HCT116 (cell line): ENCODE measurements around the gene ZNHIT1. TPM values are rescaled to one million over a fixed set of nuclear protein-coding genes. Genes with fewer than 3 reads are reported as not detected.

ENCODE experiments used
- ATAC-seq: fragments of 200-7000 bp; cut with Tn5 transposase; 2 replicates; pipeline ENCODE4 v1.9.1; 2020; ENCODE audit warnings: mild to moderate bottlenecking, moderate library complexity
- Bru-seq: library from RNA; stranded (reverse); fragments of 400-500 nt; gene quantifications from one replicate; lab custom pipeline; 2021; lab: Mats Ljungman, UMichigan
- BruChase-seq, 2 experiments: library from RNA; stranded (reverse); fragments of 400-500 nt; gene quantifications; one replicate each; lab custom pipeline; 2021; lab: Mats Ljungman, UMichigan
- BruUV-seq: library from RNA; stranded (reverse); fragments of 400-500 nt; replicated peaks from 2 replicates; lab custom pipeline; 2021; lab: Mats Ljungman, UMichigan
- CTCF ChIA-PET: fragments of 300-600 bp; sonication (Branson Sonifier 250); formaldehyde crosslinking; loops from one replicate; lab custom pipeline; 2021; ENCODE audit warnings: antibody characterized with exemption; lab: Charles Lee
- POLR2A ChIA-PET: fragments of 300-600, 350-600 bp; sonication (Branson Sonifier 250); formaldehyde crosslinking; loops from one replicate; lab custom pipeline; 2021; ENCODE audit warnings: antibody characterized with exemption; lab: Charles Lee
- RAD21 ChIA-PET, 2 experiments: fragments of 300-600 bp; sonication (Branson Sonifier 250); formaldehyde crosslinking; loops; one replicate each; lab custom pipeline; 2023; ENCODE audit warnings: low total read pairs in 2 of 2; ENCODE audit not compliant: uncharacterized antibody in 2 of 2, unreplicated experiment in 2 of 2, low non-redundant PET in 1 of 2; lab: Charles Lee
- DNase-seq: peaks from one replicate; pipeline ENCODE4 v3.0.0-alpha.2; 2010; ENCODE audit warnings: low read depth, low spot score
- H2AFZ ChIP-seq: fragments of 200-600 bp; shearing (Covaris generic), sonication (generic); 2 replicates; pipeline ENCODE4 v1.6.1; 2017; ENCODE audit warnings: low read depth, mixed run types, mixed read lengths, antibody characterized with exemption, low read length; ENCODE audit not compliant: poor library complexity, severe bottlenecking
- H3K27ac ChIP-seq: 2 replicates; pipeline ENCODE4 v1.5.1; 2012; ENCODE audit warnings: low read depth, low read length
- H3K27me3 ChIP-seq: fragments of 200-600 bp; sonication (generic); 2 replicates; pipeline ENCODE4 v1.6.1; 2016; ENCODE audit warnings: mixed run types, low read length, mixed read lengths; ENCODE audit not compliant: insufficient read depth
- H3K36me3 ChIP-seq, 2 experiments: fragments of 200-500 bp in 1 of 2; fragments of 200-600 bp in 1 of 2; sonication (Bioruptor generic) in 1 of 2; sonication (generic) in 1 of 2; 2 replicates each; pipeline versions ENCODE4 v1.5.1 to v1.6.1; 2014 to 2016; ENCODE audit warnings: low read length in 2 of 2, inconsistent platforms in 1 of 2, mixed read lengths in 1 of 2, mixed run types in 1 of 2; ENCODE audit not compliant: insufficient read depth in 2 of 2, control insufficient read depth in 1 of 2
- H3K4me1 ChIP-seq, 2 experiments: fragments of 200-600 bp in 1 of 2; sonication (generic) in 1 of 2; 2 replicates each; pipeline versions ENCODE4 v1.5.1 to v1.6.1; 2012 to 2017; ENCODE audit warnings: low read length in 2 of 2, inconsistent platforms in 1 of 2, mild to moderate bottlenecking in 1 of 2, mixed read lengths in 1 of 2, mixed run types in 1 of 2, moderate library complexity in 1 of 2; ENCODE audit not compliant: insufficient read depth in 2 of 2, control insufficient read depth in 1 of 2
- H3K4me2 ChIP-seq: fragments of 200-600 bp; sonication (generic); 2 replicates; pipeline ENCODE4 v1.6.1; 2017; ENCODE audit warnings: mixed run types, low read length, mixed read lengths
- H3K4me3 ChIP-seq, 2 experiments: fragments of 200-600 bp in 1 of 2; sonication (generic) in 1 of 2; replicated peaks in 1 of 2; 2 replicates each; pipeline ENCODE4 v1.5.1; 2011 to 2016; ENCODE audit warnings: low read length in 2 of 2, control low read depth in 1 of 2, low read depth in 1 of 2, mild to moderate bottlenecking in 1 of 2, mixed read lengths in 1 of 2, mixed run types in 1 of 2
- H3K79me2 ChIP-seq: fragments of 200-600 bp; sonication (generic); 2 replicates; pipeline ENCODE4 v1.6.1; 2017; ENCODE audit warnings: mild to moderate bottlenecking, mixed run types, low read length, moderate library complexity, mixed read lengths; ENCODE audit not compliant: insufficient read depth
- H3K9ac ChIP-seq: fragments of 200-600 bp; sonication (generic); 2 replicates; pipeline ENCODE4 v1.6.1; 2016; ENCODE audit warnings: low read length, mixed read lengths
- H3K9me2 ChIP-seq: fragments of 200-600 bp; sonication (generic), shearing (Covaris generic); 2 replicates; pipeline ENCODE4 v1.6.1; 2017; ENCODE audit warnings: mixed run types, mild to moderate bottlenecking, moderate library complexity; ENCODE audit not compliant: insufficient read depth
- H3K9me3 ChIP-seq, 2 experiments: fragments of 200-500 bp in 1 of 2; fragments of 200-600 bp in 1 of 2; sonication (Bioruptor generic) in 1 of 2; sonication (generic) in 1 of 2; 2 replicates each; pipeline ENCODE4 v1.6.1; 2014 to 2017; ENCODE audit warnings: low read length in 2 of 2, mixed read lengths in 2 of 2, inconsistent platforms in 1 of 2, low read depth in 1 of 2, mild to moderate bottlenecking in 1 of 2, mixed run types in 1 of 2, moderate library complexity in 1 of 2; ENCODE audit not compliant: control insufficient read depth in 1 of 2, insufficient read depth in 1 of 2
- H4K20me1 ChIP-seq: fragments of 200-600 bp; sonication (generic), shearing (Covaris generic); 2 replicates; pipeline ENCODE4 v1.6.1; 2017; ENCODE audit warnings: mixed run types, mild to moderate bottlenecking, moderate library complexity; ENCODE audit not compliant: insufficient read depth
- CBX3 ChIP-seq: IDR thresholded peaks from 2 replicates; pipeline ENCODE4 v1.6.1; 2012; ENCODE audit warnings: low read depth
- EGR1 ChIP-seq: IDR thresholded peaks from 2 replicates; pipeline ENCODE4 v1.6.1; 2012; ENCODE audit warnings: low read depth
- ELF1 ChIP-seq: IDR thresholded peaks from 2 replicates; pipeline ENCODE4 v1.6.1; 2012; ENCODE audit warnings: low read depth, borderline replicate concordance
- POLR2A ChIP-seq: IDR thresholded peaks from 2 replicates; pipeline ENCODE4 v1.7.0; 2011; ENCODE audit warnings: borderline replicate concordance; ENCODE audit not compliant: insufficient read depth, insufficient read length; ENCODE audit errors: extremely low read depth
- POLR2AphosphoS5 ChIP-seq: IDR thresholded peaks from 2 replicates; pipeline ENCODE4 v1.6.1; 2011; ENCODE audit warnings: mild to moderate bottlenecking, low read depth, low read length, moderate library complexity
- SIN3A ChIP-seq: IDR thresholded peaks from 2 replicates; pipeline ENCODE4 v1.6.1; 2012; ENCODE audit warnings: low read depth
- SP1 ChIP-seq: IDR thresholded peaks from 2 replicates; pipeline ENCODE4 v1.6.1; 2012; ENCODE audit warnings: low read depth
- SRF ChIP-seq: IDR thresholded peaks from 2 replicates; pipeline ENCODE4 v1.6.1; 2012; ENCODE audit warnings: low read depth
- TCF7L2 ChIP-seq: IDR thresholded peaks from 2 replicates; pipeline ENCODE4 v1.7.0; 2011; ENCODE audit warnings: borderline replicate concordance, inconsistent platforms; ENCODE audit not compliant: insufficient read depth, insufficient read length; ENCODE audit errors: extremely low read depth
- YY1 ChIP-seq: IDR thresholded peaks from 2 replicates; pipeline ENCODE4 v1.6.1; 2011; ENCODE audit warnings: low read length, low read depth, moderate library complexity, mild to moderate bottlenecking; ENCODE audit not compliant: insufficient replicate concordance; ENCODE audit errors: extremely low read depth
- ZNF274 ChIP-seq: fragments of 200-500 bp; sonication (Bioruptor generic); IDR thresholded peaks from 2 replicates; pipeline ENCODE4 v1.6.1; 2014; ENCODE audit warnings: mild to moderate bottlenecking, low read depth, low read length, inconsistent platforms
- intact Hi-C: fragments of 100-400 bp; cut with micrococcal nuclease; formaldehyde crosslinking; loops from 2 replicates; pipeline ENCODE4 v1.10.0; 2022
- long read RNA-seq: library from polyadenylated mRNA; unstranded; transcript quantifications from one replicate; pipeline ENCODE4 v2.0.0, GENCODE V29; 2021; ENCODE audit not compliant: unreplicated experiment
- polyA plus RNA-seq: library from polyadenylated mRNA; unstranded; fragments of >200 nt; gene quantifications from 2 replicates; pipeline ENCODE4 v1.2.1, GENCODE V29; 2012; ENCODE audit warnings: missing spikeins
- total RNA-seq: library from RNA; stranded (reverse); gene quantifications from one replicate; pipeline ENCODE4 v1.2.1, GENCODE V29; 2021; ENCODE audit not compliant: unreplicated experiment
- TF ChIP-seq, protein P1 (sequence below): IDR thresholded peaks from 2 replicates; pipeline ENCODE4 v1.6.1; 2012
- TF ChIP-seq, protein P2 (sequence below), 3 experiments: fragments of 200-600 bp in 1 of 3; sonication (generic) in 1 of 3; IDR thresholded peaks in 2 of 3; conservative IDR thresholded peaks in 1 of 3; 2 replicates each; pipeline ENCODE4 v1.5.1; 2012 to 2017; ENCODE audit warnings: low read depth in 2 of 3, low read length in 2 of 3, antibody characterized with exemption in 1 of 3, borderline replicate concordance in 1 of 3, control low read depth in 1 of 3, mild to moderate bottlenecking in 1 of 3, mixed read lengths in 1 of 3, mixed run types in 1 of 3, moderate library complexity in 1 of 3; ENCODE audit not compliant: insufficient read depth in 1 of 3
- TF ChIP-seq, protein P3 (sequence below): IDR thresholded peaks from 2 replicates; pipeline ENCODE4 v1.6.1; 2012; ENCODE audit warnings: low read depth
- TF ChIP-seq, protein P4 (sequence below): IDR thresholded peaks from 2 replicates; pipeline ENCODE4 v1.6.1; 2012

ZNHIT1 gene
- total RNA-seq (69.4 TPM), Bru-seq, nascent RNA (percentile 70 among the genes with signal in this experiment), BruChase-seq, experiment 1, labeled RNA remaining after a 6-hour chase (percentile 85 among the genes with signal in this experiment), BruChase-seq, experiment 2, labeled RNA remaining after a 2-hour chase (percentile 81 among the genes with signal in this experiment)
- 42.1 and 53.5 TPM in 2 replicates for polyA plus RNA-seq
- long read RNA-seq, transcript ZNHIT1-201 (5 exons, 1,225 nt): major isoform, 60 of 89 reads
- long read RNA-seq, partial matches to known transcripts: 9 of 89 reads
- long read RNA-seq, other reads (novel, unspliced or antisense): 16 of 89 reads

DNA sequence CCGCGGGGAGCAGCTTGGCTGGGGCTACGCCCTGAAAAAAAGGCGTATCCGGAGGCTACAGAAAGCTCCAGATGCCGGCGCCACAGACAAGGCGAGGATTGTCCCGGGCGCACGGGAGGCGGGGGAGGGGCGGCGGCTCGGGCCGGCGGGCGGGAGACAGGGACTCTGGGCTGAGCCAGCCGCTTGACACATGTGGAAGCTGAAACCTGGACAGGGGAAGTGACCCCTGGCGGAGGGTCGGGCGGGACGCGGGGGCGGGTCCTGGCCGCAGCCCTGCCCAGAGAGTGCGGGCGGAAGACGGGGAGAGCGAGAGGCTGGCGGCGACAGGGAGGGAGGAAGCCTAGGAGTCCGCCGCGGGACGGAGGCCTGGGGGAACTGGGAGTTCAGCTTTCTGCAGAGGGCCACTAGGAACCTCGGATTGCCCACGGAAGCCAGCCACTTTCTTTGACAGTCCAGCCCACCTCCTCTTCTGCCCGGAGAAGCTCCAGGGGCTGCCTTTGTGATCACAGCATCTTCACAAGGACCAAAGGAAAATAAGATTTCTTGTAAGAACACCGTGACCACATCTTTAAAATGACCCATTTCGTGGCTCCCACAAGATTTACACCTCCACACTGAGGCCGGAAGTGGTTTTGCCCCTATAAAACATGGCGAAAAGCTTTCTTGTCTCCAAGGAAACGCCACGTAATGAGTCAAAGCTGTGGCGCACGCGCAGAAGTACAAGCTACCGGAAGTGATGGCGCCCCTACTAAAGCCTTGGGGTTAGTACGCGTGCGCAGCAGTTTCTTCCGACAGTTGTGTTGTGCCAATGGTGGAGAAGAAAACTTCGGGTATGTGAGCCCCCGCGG lies at the start of gene ZNHIT1, which contains the start of gene PLOD3:
Gene ZNHIT1, plus strand, starts transcription at position 778 of the 848 bp plus-strand sequence. Its CDS starts 31 bp downstream, at position 809.
Gene PLOD3, minus strand, starts transcription at position 194 of the 848 bp plus-strand sequence. CDS start 307 bp downstream, outside the sequence.
- Histone ChIP-seq H2AFZ (peak within 1 kb of the TSS; percentile 56), H3K79me2 (peaks cover 46% of the 10 kb centered on the region), H3K27ac (peak within 1 kb of the TSS; percentile 91), H3K36me3 (peaks cover 0 to 4% of the 10 kb centered on the region in 2 experiments; a peak in 2 of 4 replicates), H3K27me3 (no peaks in the 10 kb centered on the region)
- ATAC-seq: peak; percentile 91
- CTCF ChIA-PET: interaction anchor here (0.8 to 2.3 kb wide), 9 partner anchors 25 to 417 kb away, joined by 3 to 21 read pairs (median 4); partner anchors contain the start of genes FIS1 and UFSP1
- POLR2A ChIA-PET: interaction anchor here (0.9 to 1.8 kb wide), 11 partner anchors 9 to 328 kb away, joined by 3 to 11 read pairs (median 4); partner anchors contain the start of genes FIS1, UFSP1 and VGF
- TF ChIP-seq, protein P1, sequence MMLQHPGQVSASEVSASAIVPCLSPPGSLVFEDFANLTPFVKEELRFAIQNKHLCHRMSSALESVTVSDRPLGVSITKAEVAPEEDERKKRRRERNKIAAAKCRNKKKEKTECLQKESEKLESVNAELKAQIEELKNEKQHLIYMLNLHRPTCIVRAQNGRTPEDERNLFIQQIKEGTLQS: no peak
- peak; percentile 95 for TF ChIP-seq EGR1
- peak; percentile 86 for TF ChIP-seq POLR2AphosphoS5
- TF ChIP-seq YY1: peak; percentile 99
- TF ChIP-seq POLR2A: peak; percentile 51
- TF ChIP-seq ZNF274: no peak
- TF ChIP-seq SRF: no peak
- TF ChIP-seq, protein P2, sequence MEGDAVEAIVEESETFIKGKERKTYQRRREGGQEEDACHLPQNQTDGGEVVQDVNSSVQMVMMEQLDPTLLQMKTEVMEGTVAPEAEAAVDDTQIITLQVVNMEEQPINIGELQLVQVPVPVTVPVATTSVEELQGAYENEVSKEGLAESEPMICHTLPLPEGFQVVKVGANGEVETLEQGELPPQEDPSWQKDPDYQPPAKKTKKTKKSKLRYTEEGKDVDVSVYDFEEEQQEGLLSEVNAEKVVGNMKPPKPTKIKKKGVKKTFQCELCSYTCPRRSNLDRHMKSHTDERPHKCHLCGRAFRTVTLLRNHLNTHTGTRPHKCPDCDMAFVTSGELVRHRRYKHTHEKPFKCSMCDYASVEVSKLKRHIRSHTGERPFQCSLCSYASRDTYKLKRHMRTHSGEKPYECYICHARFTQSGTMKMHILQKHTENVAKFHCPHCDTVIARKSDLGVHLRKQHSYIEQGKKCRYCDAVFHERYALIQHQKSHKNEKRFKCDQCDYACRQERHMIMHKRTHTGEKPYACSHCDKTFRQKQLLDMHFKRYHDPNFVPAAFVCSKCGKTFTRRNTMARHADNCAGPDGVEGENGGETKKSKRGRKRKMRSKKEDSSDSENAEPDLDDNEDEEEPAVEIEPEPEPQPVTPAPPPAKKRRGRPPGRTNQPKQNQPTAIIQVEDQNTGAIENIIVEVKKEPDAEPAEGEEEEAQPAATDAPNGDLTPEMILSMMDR (IDR thresholded peaks at IDR 0.05 in 2 of 3, conservative IDR thresholded peaks at IDR 0.05 in 1 of 3; ENCODE audit: borderline replicate concordance in 1 of 3, insufficient read depth in 1 of 3, low read depth in 2 of 3, low read length in 2 of 3): 0 out of 6 replicates have a peak, but pooled peaks of 1 of the 3 experiments have one; percentile 15
- TF ChIP-seq SIN3A: peak; percentile 61; the same call in 1 of the 2 replicates
- TF ChIP-seq SP1: peak; percentile 24; the same call in 1 of the 2 replicates
- TF ChIP-seq, protein P3, sequence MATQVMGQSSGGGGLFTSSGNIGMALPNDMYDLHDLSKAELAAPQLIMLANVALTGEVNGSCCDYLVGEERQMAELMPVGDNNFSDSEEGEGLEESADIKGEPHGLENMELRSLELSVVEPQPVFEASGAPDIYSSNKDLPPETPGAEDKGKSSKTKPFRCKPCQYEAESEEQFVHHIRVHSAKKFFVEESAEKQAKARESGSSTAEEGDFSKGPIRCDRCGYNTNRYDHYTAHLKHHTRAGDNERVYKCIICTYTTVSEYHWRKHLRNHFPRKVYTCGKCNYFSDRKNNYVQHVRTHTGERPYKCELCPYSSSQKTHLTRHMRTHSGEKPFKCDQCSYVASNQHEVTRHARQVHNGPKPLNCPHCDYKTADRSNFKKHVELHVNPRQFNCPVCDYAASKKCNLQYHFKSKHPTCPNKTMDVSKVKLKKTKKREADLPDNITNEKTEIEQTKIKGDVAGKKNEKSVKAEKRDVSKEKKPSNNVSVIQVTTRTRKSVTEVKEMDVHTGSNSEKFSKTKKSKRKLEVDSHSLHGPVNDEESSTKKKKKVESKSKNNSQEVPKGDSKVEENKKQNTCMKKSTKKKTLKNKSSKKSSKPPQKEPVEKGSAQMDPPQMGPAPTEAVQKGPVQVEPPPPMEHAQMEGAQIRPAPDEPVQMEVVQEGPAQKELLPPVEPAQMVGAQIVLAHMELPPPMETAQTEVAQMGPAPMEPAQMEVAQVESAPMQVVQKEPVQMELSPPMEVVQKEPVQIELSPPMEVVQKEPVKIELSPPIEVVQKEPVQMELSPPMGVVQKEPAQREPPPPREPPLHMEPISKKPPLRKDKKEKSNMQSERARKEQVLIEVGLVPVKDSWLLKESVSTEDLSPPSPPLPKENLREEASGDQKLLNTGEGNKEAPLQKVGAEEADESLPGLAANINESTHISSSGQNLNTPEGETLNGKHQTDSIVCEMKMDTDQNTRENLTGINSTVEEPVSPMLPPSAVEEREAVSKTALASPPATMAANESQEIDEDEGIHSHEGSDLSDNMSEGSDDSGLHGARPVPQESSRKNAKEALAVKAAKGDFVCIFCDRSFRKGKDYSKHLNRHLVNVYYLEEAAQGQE: no peak
- peak; percentile 7 for TF ChIP-seq TCF7L2
- TF ChIP-seq CBX3: no peak
- no peak; the same call in 1 of the 2 replicates for TF ChIP-seq ELF1
- TF ChIP-seq, protein P4, sequence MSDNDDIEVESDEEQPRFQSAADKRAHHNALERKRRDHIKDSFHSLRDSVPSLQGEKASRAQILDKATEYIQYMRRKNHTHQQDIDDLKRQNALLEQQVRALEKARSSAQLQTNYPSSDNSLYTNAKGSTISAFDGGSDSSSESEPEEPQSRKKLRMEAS: peak; percentile 68
- TF ChIP-seq, all 23 proteins: peak for 9
- peak; percentile 96 for DNase-seq
- no peaks in the 10 kb centered on the region for H3K9me3 ChIP-seq
- RAD21 ChIA-PET: interaction anchor here (0.5 to 1.5 kb wide), 7 partner anchors 15 to 118 kb away, joined by 3 to 10 read pairs (median 3); no protein-coding TSS in a partner anchor
- H4K20me1 ChIP-seq: no peaks in the 10 kb centered on the region
- BruUV-seq: no TSS peak
- H3K4me1 ChIP-seq: peaks cover 0 to 21% of the 10 kb centered on the region in 2 experiments; a peak in 2 of 4 replicates
- H3K9me2 ChIP-seq: no peaks in the 10 kb centered on the region
- intact Hi-C loops: loop anchor here (2.0 kb wide), 1 partner anchor 15 kb away; no protein-coding TSS in a partner anchor
- H3K4me2 ChIP-seq: peak within 1 kb of the TSS; percentile 97
- H3K4me3 ChIP-seq: peak within 1 kb of the TSS; percentile 93 to 97
- peak within 1 kb of the TSS; percentile 85 for H3K9ac ChIP-seq
